Epithelial cell of esophagus (primary cell): ENCODE data around the gene TSPAN7.

ENCODE experiments used
- DNase-seq: peaks from one replicate; pipeline ENCODE4 v3.0.0; 2010; ENCODE audit warnings: low read depth
- H3K4me3 ChIP-seq: 2 replicates; pipeline ENCODE4 v1.5.1; 2011; ENCODE audit warnings: mild to moderate bottlenecking, low read length, control low read depth
- CTCF ChIP-seq: IDR thresholded peaks from 2 replicates; pipeline ENCODE4 v1.5.1; 2011; ENCODE audit warnings: low read depth, mild to moderate bottlenecking, low read length, control low read depth, inconsistent platforms; ENCODE audit not compliant: insufficient read depth; ENCODE audit errors: missing control alignments

TSPAN7 gene

DNA sequence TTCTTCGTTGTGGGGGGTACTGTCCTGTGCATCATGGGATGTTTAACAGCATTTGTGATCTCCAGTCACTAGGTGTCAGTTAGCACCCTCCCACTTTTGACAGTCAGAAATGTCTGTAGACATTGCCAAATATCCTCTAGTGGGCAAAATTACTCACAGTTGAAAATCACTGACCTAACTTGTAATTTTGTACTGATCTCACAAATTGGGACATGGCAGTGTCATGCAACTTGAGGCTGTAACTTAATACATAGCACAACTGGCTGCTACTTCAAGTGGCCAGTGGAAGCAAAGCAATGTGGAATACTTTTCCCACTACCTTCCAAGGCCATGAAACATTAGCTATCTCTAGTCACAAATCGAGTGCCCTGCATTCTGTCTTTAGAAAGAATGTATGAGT is 23.2 kb upstream of the TSPAN7 start:
- H3K4me3 ChIP-seq, result no peak overlapping the region
- no peak for TF ChIP-seq CTCF
- DNase-seq, result peak; percentile 60

DNA sequence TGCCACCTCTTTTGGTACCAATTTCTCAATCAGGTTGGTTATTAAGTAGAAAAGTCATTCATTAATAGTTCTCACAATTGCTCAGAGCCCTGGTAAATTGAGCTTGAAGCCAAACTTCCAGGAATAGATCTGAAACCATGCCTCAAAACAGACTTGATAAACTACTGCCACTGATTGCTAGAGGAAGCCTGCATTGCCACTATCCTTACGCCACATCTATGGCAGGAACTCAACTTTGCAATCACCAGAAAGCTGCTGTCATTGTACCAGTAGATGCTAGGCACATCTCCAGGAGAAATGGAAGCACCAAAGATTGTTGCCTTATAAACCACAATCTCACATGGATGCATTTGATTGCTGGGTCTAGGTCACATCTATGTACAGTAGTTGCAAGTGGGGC is 21.6 kb upstream of the TSPAN7 start:
- no peak overlapping the region for H3K4me3 ChIP-seq
- no peak for TF ChIP-seq CTCF
- DNase-seq, result no peak

- no peak for TF ChIP-seq CTCF
- DNase-seq, result no peak
- H3K4me3 ChIP-seq, result no peak overlapping the region
These were observed 12.8 kb upstream of the TSPAN7 start for GRCh38 chrX:38548508-38548907.

DNA sequence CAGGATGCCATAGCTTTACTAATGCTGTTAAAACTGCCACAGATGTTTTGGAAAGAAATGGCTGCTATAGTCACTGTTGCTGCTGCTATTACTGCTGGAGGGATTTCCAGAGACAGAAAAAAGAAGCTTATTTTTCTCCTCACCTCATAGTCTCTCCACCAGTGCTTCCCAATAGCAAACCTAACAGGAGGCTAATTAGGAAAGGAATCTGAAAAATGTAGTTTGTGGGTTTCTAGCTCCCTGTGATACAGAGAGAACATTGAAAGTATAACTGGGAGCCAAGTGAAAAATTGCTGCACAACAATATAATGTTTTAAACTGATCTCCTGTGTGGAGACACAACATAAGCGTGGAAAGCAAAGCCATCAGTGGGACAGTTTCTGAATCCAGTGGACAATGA is 8.6 kb upstream of the TSPAN7 start:
- no peak for TF ChIP-seq CTCF
- no peak for DNase-seq

DNA sequence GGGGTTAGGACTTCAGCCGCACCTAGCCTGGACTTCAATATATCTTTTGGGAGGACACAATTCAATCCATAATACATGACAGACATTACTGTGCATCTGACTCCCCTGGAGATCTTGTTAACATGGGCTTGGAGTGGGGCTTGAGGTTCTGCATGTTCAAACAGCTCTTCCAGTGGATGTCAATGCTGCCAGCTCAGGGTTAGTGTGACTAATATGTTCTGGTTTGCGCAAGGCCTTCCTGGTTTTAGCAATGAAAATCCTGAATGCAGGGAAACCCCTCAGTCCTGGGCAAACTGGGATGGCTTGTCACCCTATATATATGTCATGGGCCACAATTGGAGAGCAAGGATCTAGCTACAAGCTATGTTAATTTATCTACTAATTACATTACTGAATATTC is 2.7 kb upstream of the TSPAN7 start:
- no peak for TF ChIP-seq CTCF
- H3K4me3 ChIP-seq, result no peak overlapping the region
- peak; percentile 89 for DNase-seq

More for the DNA sequence above, 8.6 kb upstream of the TSPAN7 start:
- no peak overlapping the region for H3K4me3 ChIP-seq

- peak overlapping the region; percentile 51 for H3K4me3 ChIP-seq
- DNase-seq, result no peak
- TF ChIP-seq CTCF, result no peak
These were observed 591 bp upstream of the TSPAN7 start for GRCh38 chrX:38560776-38561125.

DNA sequence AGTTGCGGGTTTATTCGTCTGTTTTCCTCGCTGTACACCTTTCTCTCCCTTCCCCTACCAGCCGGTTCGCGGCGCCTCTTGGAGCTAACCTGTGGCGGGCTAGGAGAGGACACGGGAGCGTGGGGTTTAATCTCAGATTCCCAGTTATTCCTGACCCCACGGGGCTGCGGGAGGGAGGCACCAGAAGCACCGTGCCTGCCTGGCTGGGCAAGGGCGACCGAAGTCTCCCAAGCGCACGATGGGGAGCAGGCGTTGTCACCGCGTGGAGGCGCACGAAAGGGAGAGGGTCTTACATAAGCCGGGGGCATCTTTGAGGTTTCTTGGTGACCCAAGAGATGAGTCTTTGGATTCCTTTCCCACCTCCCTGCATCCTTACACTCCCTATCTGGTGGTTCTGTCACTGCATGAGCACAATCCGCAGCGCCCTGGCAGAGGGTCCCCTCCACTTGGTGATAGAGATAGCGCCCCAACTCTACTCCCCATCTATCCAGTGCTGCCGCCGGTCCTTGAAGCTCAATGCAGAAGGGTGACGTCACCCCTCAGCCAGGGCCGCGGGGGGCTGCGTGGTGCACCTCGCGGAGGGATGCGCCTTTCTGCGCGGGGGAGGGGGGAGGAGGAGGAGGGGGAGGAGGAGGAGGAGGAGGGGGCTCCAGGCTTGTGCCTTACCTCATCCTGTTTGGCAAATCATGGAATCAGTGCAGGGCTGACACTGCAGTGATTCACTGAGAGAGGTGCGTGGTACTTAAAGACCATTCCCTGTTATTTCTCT is 793 bp downstream of the TSPAN7 start:
- DNase-seq, result no peak
- no peak for TF ChIP-seq CTCF
- H3K4me3 ChIP-seq, result peak overlapping the region; percentile 56
